K562 (cell line): Measurements from ENCODE around the gene MRPL58. TPM values are rescaled to one million over a fixed set of nuclear protein-coding genes. Genes with fewer than 3 reads are reported as not detected.

ENCODE experiments used
- ATF7 ChIP-seq: fragments of 450-650 bp; IDR thresholded peaks from 2 replicates; pipeline ENCODE4 v1.7.1; 2014; ENCODE audit warnings: mild to moderate bottlenecking, moderate library complexity
- CUX1 ChIP-seq: fragments of 200-800 bp; sonication (Bioruptor generic); IDR thresholded peaks from 2 replicates; pipeline ENCODE4 v1.6.1; 2016; ENCODE audit warnings: missing genetic modification characterization, missing compliant biosample characterization
- FOXK1 ChIP-seq: sonication (generic); formaldehyde crosslinking; IDR thresholded peaks from 2 replicates; pipeline ENCODE4 v1.8.0; 2022; ENCODE audit warnings: missing genetic modification reagents, mild to moderate bottlenecking, borderline replicate concordance
- HNRNPLL ChIP-seq: fragments of 200-400 bp; formaldehyde crosslinking; IDR thresholded peaks from 2 replicates; pipeline ENCODE4 v1.6.1; 2017; ENCODE audit warnings: low read length, low read depth, mild to moderate bottlenecking; ENCODE audit not compliant: poor library complexity, severe bottlenecking
- KHSRP ChIP-seq: fragments of 450-650 bp; IDR thresholded peaks from 2 replicates; pipeline ENCODE4 v1.6.1; 2017
- SMAD2 ChIP-seq: fragments of 150-350 bp; IDR thresholded peaks from 2 replicates; pipeline ENCODE4 v1.6.1; 2014; ENCODE audit warnings: low read depth, mild to moderate bottlenecking, low read length
- ZBTB17 ChIP-seq: fragments of 450-650 bp; formaldehyde crosslinking; IDR thresholded peaks from 2 replicates; pipeline ENCODE4 v1.4.0; 2020; ENCODE audit warnings: mild to moderate bottlenecking
- ZFPM2 ChIP-seq: fragments of 250-450 bp; sonication (Bioruptor Pico); IDR thresholded peaks from 2 replicates; pipeline ENCODE4 v1.5.1; 2022; ENCODE audit warnings: mild to moderate bottlenecking
- ZNF253 ChIP-seq: fragments of 250-450 bp; sonication (Bioruptor Pico); conservative IDR thresholded peaks from 2 replicates; pipeline ENCODE4 v1.6.1; 2021; ENCODE audit warnings: mild to moderate bottlenecking
- ZNF436 ChIP-seq: fragments of 250-450, 450-650 bp; sonication (Bioruptor Pico); formaldehyde crosslinking; IDR thresholded peaks from 2 replicates; pipeline ENCODE4 v1.7.0; 2020; ENCODE audit warnings: mild to moderate bottlenecking
- polyA plus RNA-seq, 8 experiments: library from polyadenylated mRNA; depleted of rRNA in 4 of 8; stranded (reverse) in 5 of 8; unstranded in 3 of 8; fragments of >200 nt; fragmentation: Nextera tagmentation in 2 of 8; fragmentation: Illumina TruSeq in 1 of 8; extraction: Ambion mirVana in 2 of 8; extraction: Trizol in 1 of 8; gene quantifications; 2 replicates each; pipeline versions ENCODE4 v1.2.1 to v1.2.3, GENCODE V29; 2011 to 2014; ENCODE audit warnings: inconsistent platforms in 1 of 8, missing spikeins in 1 of 8
- total RNA-seq, 7 experiments: library from RNA; depleted of rRNA in 6 of 7; stranded (reverse); fragments of >200 nt in 6 of 7; fragmentation: Illumina TruSeq in 2 of 7; extraction: Trizol in 2 of 7; gene quantifications; 2 replicates each; pipeline versions ENCODE4 v1.2.1 to v1.2.3, GENCODE V29; 2011 to 2021; ENCODE audit warnings: low replicate concordance in 1 of 7
- TF ChIP-seq, protein P1 (sequence below): sonication (generic); formaldehyde crosslinking; IDR thresholded peaks from 2 replicates; pipeline ENCODE4 v1.8.0; 2023; ENCODE audit warnings: mild to moderate bottlenecking, missing genetic modification reagents
- TF ChIP-seq, protein P2 (sequence below): IDR thresholded peaks from 2 replicates; pipeline ENCODE4 v1.6.1; 2016; ENCODE audit warnings: missing genetic modification characterization, missing compliant biosample characterization

Gene MRPL58
- total and polyA plus RNA-seq, 9 of the 15 experiments (the other 6 are each of a cell fraction or from before 2014, with no cell fraction given): 30.8 to 107 (median 72.4) TPM

DNA sequence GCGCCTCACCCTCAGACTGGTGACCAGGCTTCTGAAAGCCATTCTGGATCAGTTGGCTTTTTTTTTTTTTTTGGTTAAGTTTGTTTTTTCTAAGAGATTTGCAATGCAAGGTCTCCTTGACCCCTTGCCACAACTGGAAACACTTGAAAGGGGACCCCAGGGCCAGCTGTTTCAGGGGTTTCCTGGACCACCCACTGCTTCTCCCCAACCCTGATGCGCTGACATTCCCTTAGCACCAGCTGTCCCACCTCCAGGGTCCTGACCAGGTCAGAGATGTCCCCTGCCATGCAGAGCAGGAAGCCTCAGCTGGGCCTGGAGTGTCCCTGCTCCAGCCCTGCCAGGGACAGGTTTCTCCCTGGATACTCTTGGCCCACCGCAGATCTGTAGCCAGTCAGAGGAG lies 8.1 kb upstream of the MRPL58 start (continued):
- TF ChIP-seq CUX1 (CRISPR knock-in tag): no peak
- no peak for TF ChIP-seq ATF7
- no peak for TF ChIP-seq HNRNPLL
- TF ChIP-seq, protein P1, sequence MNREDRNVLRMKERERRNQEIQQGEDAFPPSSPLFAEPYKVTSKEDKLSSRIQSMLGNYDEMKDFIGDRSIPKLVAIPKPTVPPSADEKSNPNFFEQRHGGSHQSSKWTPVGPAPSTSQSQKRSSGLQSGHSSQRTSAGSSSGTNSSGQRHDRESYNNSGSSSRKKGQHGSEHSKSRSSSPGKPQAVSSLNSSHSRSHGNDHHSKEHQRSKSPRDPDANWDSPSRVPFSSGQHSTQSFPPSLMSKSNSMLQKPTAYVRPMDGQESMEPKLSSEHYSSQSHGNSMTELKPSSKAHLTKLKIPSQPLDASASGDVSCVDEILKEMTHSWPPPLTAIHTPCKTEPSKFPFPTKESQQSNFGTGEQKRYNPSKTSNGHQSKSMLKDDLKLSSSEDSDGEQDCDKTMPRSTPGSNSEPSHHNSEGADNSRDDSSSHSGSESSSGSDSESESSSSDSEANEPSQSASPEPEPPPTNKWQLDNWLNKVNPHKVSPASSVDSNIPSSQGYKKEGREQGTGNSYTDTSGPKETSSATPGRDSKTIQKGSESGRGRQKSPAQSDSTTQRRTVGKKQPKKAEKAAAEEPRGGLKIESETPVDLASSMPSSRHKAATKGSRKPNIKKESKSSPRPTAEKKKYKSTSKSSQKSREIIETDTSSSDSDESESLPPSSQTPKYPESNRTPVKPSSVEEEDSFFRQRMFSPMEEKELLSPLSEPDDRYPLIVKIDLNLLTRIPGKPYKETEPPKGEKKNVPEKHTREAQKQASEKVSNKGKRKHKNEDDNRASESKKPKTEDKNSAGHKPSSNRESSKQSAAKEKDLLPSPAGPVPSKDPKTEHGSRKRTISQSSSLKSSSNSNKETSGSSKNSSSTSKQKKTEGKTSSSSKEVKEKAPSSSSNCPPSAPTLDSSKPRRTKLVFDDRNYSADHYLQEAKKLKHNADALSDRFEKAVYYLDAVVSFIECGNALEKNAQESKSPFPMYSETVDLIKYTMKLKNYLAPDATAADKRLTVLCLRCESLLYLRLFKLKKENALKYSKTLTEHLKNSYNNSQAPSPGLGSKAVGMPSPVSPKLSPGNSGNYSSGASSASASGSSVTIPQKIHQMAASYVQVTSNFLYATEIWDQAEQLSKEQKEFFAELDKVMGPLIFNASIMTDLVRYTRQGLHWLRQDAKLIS (CRISPR knock-in tag): no peak
- TF ChIP-seq KHSRP: no peak
- no peak for TF ChIP-seq ZFPM2 (CRISPR knock-in tag)
- TF ChIP-seq ZNF436: no peak
- no peak for TF ChIP-seq SMAD2
- TF ChIP-seq FOXK1 (CRISPR knock-in tag): no peak
- TF ChIP-seq, protein P2, sequence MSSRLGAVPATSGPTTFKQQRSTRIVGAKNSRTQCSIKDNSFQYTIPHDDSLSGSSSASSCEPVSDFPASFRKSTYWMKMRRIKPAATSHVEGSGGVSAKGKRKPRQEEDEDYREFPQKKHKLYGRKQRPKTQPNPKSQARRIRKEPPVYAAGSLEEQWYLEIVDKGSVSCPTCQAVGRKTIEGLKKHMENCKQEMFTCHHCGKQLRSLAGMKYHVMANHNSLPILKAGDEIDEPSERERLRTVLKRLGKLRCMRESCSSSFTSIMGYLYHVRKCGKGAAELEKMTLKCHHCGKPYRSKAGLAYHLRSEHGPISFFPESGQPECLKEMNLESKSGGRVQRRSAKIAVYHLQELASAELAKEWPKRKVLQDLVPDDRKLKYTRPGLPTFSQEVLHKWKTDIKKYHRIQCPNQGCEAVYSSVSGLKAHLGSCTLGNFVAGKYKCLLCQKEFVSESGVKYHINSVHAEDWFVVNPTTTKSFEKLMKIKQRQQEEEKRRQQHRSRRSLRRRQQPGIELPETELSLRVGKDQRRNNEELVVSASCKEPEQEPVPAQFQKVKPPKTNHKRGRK (tag): no peak
- TF ChIP-seq ZNF253 (CRISPR knock-in tag): no peak
- no peak for TF ChIP-seq ZBTB17 (CRISPR knock-in tag)
